Neural cell (in vitro differentiated cells): ENCODE measurements around the gene ELMO1. TPM values are rescaled to one million over a fixed set of nuclear protein-coding genes. Genes with fewer than 3 reads are reported as not detected.

Source experiments
- H2AFZ ChIP-seq: fragments of 200-600, 300-800 bp; sonication (generic), shearing (Covaris generic); 2 replicates; pipeline ENCODE4 v1.6.0; 2014; ENCODE audit warnings: low read depth, mild to moderate bottlenecking, antibody characterized with exemption, low read length, moderate library complexity
- H3F3A ChIP-seq: fragments of 200-600 bp; shearing (Covaris generic); 2 replicates; pipeline ENCODE4 v1.6.1; 2016; ENCODE audit warnings: mild to moderate bottlenecking, moderate library complexity, mixed read lengths, antibody characterized with exemption, low read length; ENCODE audit not compliant: insufficient read depth, poor library complexity, severe bottlenecking
- H3K27ac ChIP-seq: fragments of 200-600, 300-800 bp; sonication (generic), shearing (Covaris generic); 2 replicates; pipeline ENCODE4 v1.5.1; 2014; ENCODE audit warnings: mild to moderate bottlenecking, low read length, moderate library complexity
- H3K27me3 ChIP-seq: fragments of 300-800, 200-600 bp; sonication (generic), shearing (Covaris generic); 2 replicates; pipeline ENCODE4 v1.6.0; 2014; ENCODE audit warnings: mild to moderate bottlenecking, low read depth, low read length, moderate library complexity; ENCODE audit not compliant: insufficient read depth
- H3K36me3 ChIP-seq: fragments of 300-800, 200-600 bp; sonication (generic), shearing (Covaris generic); 2 replicates; pipeline ENCODE4 v1.5.1; 2014; ENCODE audit warnings: mild to moderate bottlenecking, antibody characterized with exemption, low read length, moderate library complexity; ENCODE audit not compliant: insufficient read depth
- H3K4me2 ChIP-seq: fragments of 300-800, 200-600 bp; sonication (generic), shearing (Covaris generic); 2 replicates; pipeline ENCODE4 v1.6.0; 2014; ENCODE audit warnings: mild to moderate bottlenecking, low read length
- H3K4me3 ChIP-seq: fragments of 300-800, 200-600 bp; sonication (generic), shearing (Covaris generic); 2 replicates; pipeline ENCODE4 v1.5.1; 2014; ENCODE audit warnings: mild to moderate bottlenecking, low read length, moderate library complexity
- H3K79me2 ChIP-seq: fragments of 200-600 bp; shearing (Covaris generic); replicated peaks from 2 replicates; pipeline ENCODE4 v1.6.0; 2014; ENCODE audit warnings: mild to moderate bottlenecking, low read length, moderate library complexity; ENCODE audit not compliant: insufficient read depth
- H3K9ac ChIP-seq: fragments of 300-800, 200-600 bp; sonication (generic), shearing (Covaris generic); 2 replicates; pipeline ENCODE4 v1.6.1; 2016; ENCODE audit warnings: mild to moderate bottlenecking, low read length, mixed read lengths
- H3K9me2 ChIP-seq: fragments of 200-600 bp; shearing (Covaris generic); 2 replicates; pipeline ENCODE4 v1.6.1; 2016; ENCODE audit warnings: mild to moderate bottlenecking, low read length, mixed read lengths; ENCODE audit not compliant: insufficient read depth
- H3K9me3 ChIP-seq: fragments of 200-600, 300-800 bp; sonication (generic), shearing (Covaris generic); 2 replicates; pipeline ENCODE4 v1.6.1; 2016; ENCODE audit warnings: mild to moderate bottlenecking, mixed run types, low read length, moderate library complexity, mixed read lengths
- H4K20me1 ChIP-seq: fragments of 200-600 bp; shearing (Covaris generic); 2 replicates; pipeline ENCODE4 v1.6.1; 2016; ENCODE audit warnings: mild to moderate bottlenecking, mixed run types; ENCODE audit not compliant: insufficient read depth
- EP300 ChIP-seq: fragments of 450-650 bp; conservative IDR thresholded peaks from 2 replicates; pipeline ENCODE4 v1.6.1; 2014; ENCODE audit warnings: antibody characterized with exemption, mild to moderate bottlenecking, moderate library complexity; ENCODE audit not compliant: poor library complexity, severe bottlenecking
- EZH2 ChIP-seq: fragments of 200-600, 300-800 bp; shearing (Covaris generic), sonication (generic); IDR thresholded peaks from 2 replicates; pipeline ENCODE4 v1.6.1; 2014; ENCODE audit warnings: antibody characterized with exemption, low read length, borderline replicate concordance, mild to moderate bottlenecking; ENCODE audit not compliant: insufficient read depth, poor library complexity, severe bottlenecking
- MXI1 ChIP-seq: fragments of 450-650 bp; conservative IDR thresholded peaks from 2 replicates; pipeline ENCODE4 v1.6.1; 2014; ENCODE audit warnings: antibody characterized with exemption, mild to moderate bottlenecking; ENCODE audit not compliant: poor library complexity, severe bottlenecking
- POLR2AphosphoS5 ChIP-seq: IDR thresholded peaks from 2 replicates; pipeline ENCODE4 v1.6.1; 2012
- RAD21 ChIP-seq: fragments of 450-650 bp; conservative IDR thresholded peaks from 2 replicates; pipeline ENCODE4 v1.6.1; 2014; ENCODE audit warnings: antibody characterized with exemption, mild to moderate bottlenecking, moderate library complexity
- SMC3 ChIP-seq: fragments of 450-650 bp; conservative IDR thresholded peaks from 2 replicates; pipeline ENCODE4 v1.6.1; 2014; ENCODE audit warnings: antibody characterized with exemption, mild to moderate bottlenecking, moderate library complexity; ENCODE audit not compliant: poor library complexity
- TAF1 ChIP-seq: IDR thresholded peaks from 2 replicates; pipeline ENCODE4 v1.6.1; 2012; ENCODE audit warnings: low read depth
- polyA plus RNA-seq: library from polyadenylated mRNA; depleted of rRNA; stranded (reverse); fragments of >200 nt; gene quantifications from 2 replicates; pipeline ENCODE4 v1.2.3, GENCODE V29; 2014
- TF ChIP-seq, protein P1 (sequence below): IDR thresholded peaks from 2 replicates; pipeline ENCODE4 v1.6.1; 2012; ENCODE audit warnings: borderline replicate concordance
- TF ChIP-seq, protein P2 (sequence below): fragments of 450-650 bp; IDR thresholded peaks from 2 replicates; pipeline ENCODE4 v1.5.1; 2014; ENCODE audit warnings: antibody characterized with exemption, mild to moderate bottlenecking, moderate library complexity; ENCODE audit not compliant: poor library complexity, severe bottlenecking

The ELMO1 gene
- polyA plus RNA-seq, 1 donor from 2014 or later: 12.2 TPM

DNA sequence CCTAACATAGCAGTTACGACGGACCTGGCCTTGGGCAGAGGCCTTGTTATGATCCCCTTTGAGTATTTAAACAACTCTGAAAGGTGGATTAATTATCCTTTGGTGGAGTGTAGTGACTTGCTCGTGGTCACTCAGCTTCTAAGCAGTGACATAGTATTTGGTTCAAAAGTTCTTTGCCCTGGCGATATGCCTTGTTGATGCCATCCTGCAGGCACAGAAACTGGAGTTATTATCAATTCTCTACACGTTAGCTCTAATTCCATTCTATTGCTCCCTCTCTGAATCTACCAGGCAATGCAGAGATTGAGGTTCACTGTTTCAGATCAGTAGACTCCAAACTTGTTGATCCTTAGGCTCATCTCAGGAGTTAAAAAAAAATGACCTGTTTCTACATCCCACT is 32.5 kb upstream of the ELMO1 start:
- Histone ChIP-seq H3K4me2 (no peak overlapping the region), H2AFZ (no peak overlapping the region), H3K9me3 (no peaks in the 10 kb centered on the region), H3K79me2 (no peaks in the 10 kb centered on the region), H3K9me2 (no peaks in the 10 kb centered on the region), H4K20me1 (no peaks in the 10 kb centered on the region), H3K4me3 (no peak overlapping the region), H3K36me3 (no peaks in the 10 kb centered on the region), H3K27me3 (no peaks in the 10 kb centered on the region), H3F3A (no peaks in the 10 kb centered on the region), H3K27ac (no peak overlapping the region), H3K9ac (no peak overlapping the region)
- TF ChIP-seq EZH2 (no peak), POLR2AphosphoS5 (no peak), MXI1 (no peak), TAF1 (no peak), SMC3 (no peak), EP300 (no peak), RAD21 (no peak)
- TF ChIP-seq, protein P1, sequence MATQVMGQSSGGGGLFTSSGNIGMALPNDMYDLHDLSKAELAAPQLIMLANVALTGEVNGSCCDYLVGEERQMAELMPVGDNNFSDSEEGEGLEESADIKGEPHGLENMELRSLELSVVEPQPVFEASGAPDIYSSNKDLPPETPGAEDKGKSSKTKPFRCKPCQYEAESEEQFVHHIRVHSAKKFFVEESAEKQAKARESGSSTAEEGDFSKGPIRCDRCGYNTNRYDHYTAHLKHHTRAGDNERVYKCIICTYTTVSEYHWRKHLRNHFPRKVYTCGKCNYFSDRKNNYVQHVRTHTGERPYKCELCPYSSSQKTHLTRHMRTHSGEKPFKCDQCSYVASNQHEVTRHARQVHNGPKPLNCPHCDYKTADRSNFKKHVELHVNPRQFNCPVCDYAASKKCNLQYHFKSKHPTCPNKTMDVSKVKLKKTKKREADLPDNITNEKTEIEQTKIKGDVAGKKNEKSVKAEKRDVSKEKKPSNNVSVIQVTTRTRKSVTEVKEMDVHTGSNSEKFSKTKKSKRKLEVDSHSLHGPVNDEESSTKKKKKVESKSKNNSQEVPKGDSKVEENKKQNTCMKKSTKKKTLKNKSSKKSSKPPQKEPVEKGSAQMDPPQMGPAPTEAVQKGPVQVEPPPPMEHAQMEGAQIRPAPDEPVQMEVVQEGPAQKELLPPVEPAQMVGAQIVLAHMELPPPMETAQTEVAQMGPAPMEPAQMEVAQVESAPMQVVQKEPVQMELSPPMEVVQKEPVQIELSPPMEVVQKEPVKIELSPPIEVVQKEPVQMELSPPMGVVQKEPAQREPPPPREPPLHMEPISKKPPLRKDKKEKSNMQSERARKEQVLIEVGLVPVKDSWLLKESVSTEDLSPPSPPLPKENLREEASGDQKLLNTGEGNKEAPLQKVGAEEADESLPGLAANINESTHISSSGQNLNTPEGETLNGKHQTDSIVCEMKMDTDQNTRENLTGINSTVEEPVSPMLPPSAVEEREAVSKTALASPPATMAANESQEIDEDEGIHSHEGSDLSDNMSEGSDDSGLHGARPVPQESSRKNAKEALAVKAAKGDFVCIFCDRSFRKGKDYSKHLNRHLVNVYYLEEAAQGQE: no peak
- TF ChIP-seq, protein P2, sequence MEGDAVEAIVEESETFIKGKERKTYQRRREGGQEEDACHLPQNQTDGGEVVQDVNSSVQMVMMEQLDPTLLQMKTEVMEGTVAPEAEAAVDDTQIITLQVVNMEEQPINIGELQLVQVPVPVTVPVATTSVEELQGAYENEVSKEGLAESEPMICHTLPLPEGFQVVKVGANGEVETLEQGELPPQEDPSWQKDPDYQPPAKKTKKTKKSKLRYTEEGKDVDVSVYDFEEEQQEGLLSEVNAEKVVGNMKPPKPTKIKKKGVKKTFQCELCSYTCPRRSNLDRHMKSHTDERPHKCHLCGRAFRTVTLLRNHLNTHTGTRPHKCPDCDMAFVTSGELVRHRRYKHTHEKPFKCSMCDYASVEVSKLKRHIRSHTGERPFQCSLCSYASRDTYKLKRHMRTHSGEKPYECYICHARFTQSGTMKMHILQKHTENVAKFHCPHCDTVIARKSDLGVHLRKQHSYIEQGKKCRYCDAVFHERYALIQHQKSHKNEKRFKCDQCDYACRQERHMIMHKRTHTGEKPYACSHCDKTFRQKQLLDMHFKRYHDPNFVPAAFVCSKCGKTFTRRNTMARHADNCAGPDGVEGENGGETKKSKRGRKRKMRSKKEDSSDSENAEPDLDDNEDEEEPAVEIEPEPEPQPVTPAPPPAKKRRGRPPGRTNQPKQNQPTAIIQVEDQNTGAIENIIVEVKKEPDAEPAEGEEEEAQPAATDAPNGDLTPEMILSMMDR: no peak

DNA sequence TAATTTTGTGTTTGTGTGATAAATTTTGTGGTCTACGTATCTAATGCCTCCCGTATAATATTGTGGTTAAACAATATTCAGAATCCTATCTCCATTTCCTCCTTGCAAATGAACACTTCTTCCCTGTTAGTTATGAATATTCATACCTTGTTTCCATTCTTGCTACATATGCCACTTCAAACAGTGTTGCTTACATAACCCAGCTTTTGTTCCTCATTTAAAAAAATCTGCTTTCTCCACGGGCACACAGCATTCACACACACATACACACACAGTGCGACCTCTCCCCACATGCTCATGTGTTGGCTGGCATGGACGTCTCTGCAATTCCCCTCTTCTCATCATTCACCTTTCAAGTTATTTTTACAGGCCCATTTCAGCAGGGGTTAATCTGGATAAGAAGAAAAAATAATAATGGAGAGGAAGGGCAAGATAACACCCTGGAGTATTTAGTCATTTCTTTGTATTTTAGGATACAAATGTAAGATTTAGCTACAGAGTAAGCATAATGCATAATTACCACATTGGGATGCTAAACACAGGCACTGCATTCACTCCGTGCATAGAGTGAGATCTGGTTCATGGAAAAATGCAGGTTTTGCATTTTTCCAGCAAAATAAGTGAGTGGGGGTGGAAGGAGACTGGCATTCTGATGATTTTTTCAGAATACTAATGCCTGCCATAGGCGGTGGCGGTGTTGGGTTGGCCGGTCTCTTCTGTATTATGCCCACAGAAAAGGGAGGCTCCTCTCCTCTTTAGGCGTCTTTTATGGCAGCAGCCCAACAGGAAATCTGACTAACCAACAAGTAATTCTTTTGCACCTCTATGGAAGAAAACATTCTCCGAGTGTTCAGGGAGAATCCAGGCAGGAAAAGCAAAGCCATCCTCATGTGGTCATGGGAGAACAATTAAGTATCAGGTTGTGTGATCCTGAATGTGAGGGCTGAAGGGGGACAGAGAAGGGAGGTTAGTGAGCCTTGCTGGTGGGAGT is 31.7 kb upstream of the ELMO1 start:
- no peak overlapping the region for H3K27ac ChIP-seq
- H3K4me2 ChIP-seq: no peak overlapping the region
- no peak overlapping the region for H3K4me3 ChIP-seq
- no peaks in the 10 kb centered on the region for H3F3A ChIP-seq
- no peaks in the 10 kb centered on the region for H3K9me2 ChIP-seq
- no peaks in the 10 kb centered on the region for H4K20me1 ChIP-seq
- H2AFZ ChIP-seq: no peak overlapping the region
- no peaks in the 10 kb centered on the region for H3K27me3 ChIP-seq
- H3K9ac ChIP-seq: no peak overlapping the region
- H3K9me3 ChIP-seq: no peaks in the 10 kb centered on the region
- H3K79me2 ChIP-seq: no peaks in the 10 kb centered on the region
- H3K36me3 ChIP-seq: no peaks in the 10 kb centered on the region
- no peak for TF ChIP-seq EP300
- TF ChIP-seq EZH2: no peak
- no peak for TF ChIP-seq TAF1
- TF ChIP-seq, protein P2: no peak
- no peak for TF ChIP-seq SMC3
- no peak for TF ChIP-seq POLR2AphosphoS5
- no peak for TF ChIP-seq RAD21
- TF ChIP-seq, protein P1: no peak
- TF ChIP-seq MXI1: no peak
